ENCODE results near the gene GPC5.

The GPC5 gene

DNA sequence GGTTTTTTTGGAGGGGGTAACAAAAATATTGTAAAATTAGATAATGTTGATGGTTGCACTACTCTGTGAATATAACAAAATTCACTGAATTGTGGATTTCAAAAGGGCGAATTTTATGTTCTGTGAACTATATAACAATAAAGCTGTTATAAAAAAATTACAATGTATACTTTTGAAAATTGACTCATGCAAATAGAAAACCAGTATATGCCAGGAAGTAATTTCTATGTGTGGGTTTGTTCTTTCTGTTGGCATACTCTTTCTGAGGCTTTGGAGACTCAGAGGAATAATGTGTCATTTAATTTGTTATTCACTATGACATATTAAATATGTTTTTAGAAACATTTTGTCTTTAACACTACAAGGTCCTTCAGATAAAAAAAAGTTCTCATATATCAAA lies 310.1 kb downstream of the GPC5 start:
- Histone ChIP-seq H3K36me3 (replicated peaks; ENCODE audit: low read depth, low read length) (no peaks in the 10 kb centered on the region), H3K27ac (ENCODE audit: low read length) (no peak overlapping the region), H3K4me1 (ENCODE audit: low read length) (no peaks in the 10 kb centered on the region), H4K20me1 (ENCODE audit: insufficient read depth, low read length) (no peaks in the 10 kb centered on the region), H3K79me2 (ENCODE audit: low read length) (no peaks in the 10 kb centered on the region), H3K4me2 (ENCODE audit: low read length) (no peak overlapping the region), H2AFZ (ENCODE audit: low read depth, low read length) (no peak overlapping the region), H3K27me3 (ENCODE audit: low read depth, low read length) (no peaks in the 10 kb centered on the region), H3K9me3 (ENCODE audit: insufficient read depth, low read length) (no peaks in the 10 kb centered on the region), H3K4me3 (ENCODE audit: low read length) (no peak overlapping the region), H3K9ac (ENCODE audit: low read length) (no peak overlapping the region)
- no peak for TF ChIP-seq EZH2phosphoT487 (IDR thresholded peaks at IDR 0.05; ENCODE audit: low read depth)
- no peak for TF ChIP-seq CTCF (IDR thresholded peaks at IDR 0.05; ENCODE audit: low read depth, low read length)

- no peak overlapping the region for H2AFZ ChIP-seq (ENCODE audit: low read depth, low read length)
- H3K4me2 ChIP-seq (ENCODE audit: low read length), result no peak overlapping the region
- H3K4me3 ChIP-seq (ENCODE audit: low read length), result no peak overlapping the region
- TF ChIP-seq EZH2phosphoT487 (IDR thresholded peaks at IDR 0.05; ENCODE audit: low read depth) (no peak), CTCF (IDR thresholded peaks at IDR 0.05; ENCODE audit: low read depth, low read length) (no peak)
- no peak overlapping the region for H3K9ac ChIP-seq (ENCODE audit: low read length)
- no peaks in the 10 kb centered on the region for H3K79me2 ChIP-seq (ENCODE audit: low read length)
- no peaks in the 10 kb centered on the region for H3K4me1 ChIP-seq (ENCODE audit: low read length)
- H3K27me3 ChIP-seq (ENCODE audit: low read depth, low read length), result no peaks in the 10 kb centered on the region
- no peaks in the 10 kb centered on the region for H3K36me3 ChIP-seq (replicated peaks; ENCODE audit: low read depth, low read length)
- H4K20me1 ChIP-seq (ENCODE audit: insufficient read depth, low read length), result no peaks in the 10 kb centered on the region
- no peak overlapping the region for H3K27ac ChIP-seq (ENCODE audit: low read length)
- no peaks in the 10 kb centered on the region for H3K9me3 ChIP-seq (ENCODE audit: insufficient read depth, low read length)
Observed at GRCh38 chr13:91709180-91709579, 310.8 kb downstream of the GPC5 start.

DNA sequence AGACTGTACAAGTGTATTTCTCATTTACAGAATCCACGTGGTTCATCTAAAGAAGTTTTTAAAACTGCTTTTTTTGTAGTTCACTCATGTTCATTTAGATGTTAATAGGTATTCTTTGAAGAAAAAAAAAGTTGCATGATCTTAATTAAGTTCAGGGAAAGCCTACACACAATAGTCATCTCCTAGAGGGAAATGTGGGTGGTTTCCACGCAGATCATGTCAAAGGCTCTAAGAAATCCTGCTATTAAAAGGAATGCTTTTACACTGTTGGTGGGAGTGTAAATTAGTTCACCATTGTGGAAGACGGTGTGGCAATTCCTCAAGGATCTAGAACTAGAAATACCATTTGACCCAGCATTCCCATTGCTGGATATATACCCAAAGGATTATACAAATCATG lies 312.3 kb downstream of the GPC5 start:
- no peaks in the 10 kb centered on the region for H4K20me1 ChIP-seq (ENCODE audit: insufficient read depth, low read length)
- H3K27ac ChIP-seq (ENCODE audit: low read length), result no peak overlapping the region
- H3K9ac ChIP-seq (ENCODE audit: low read length), result no peak overlapping the region
- no peaks in the 10 kb centered on the region for H3K27me3 ChIP-seq (ENCODE audit: low read depth, low read length)
- TF ChIP-seq EZH2phosphoT487 (IDR thresholded peaks at IDR 0.05; ENCODE audit: low read depth), result no peak
- TF ChIP-seq CTCF (IDR thresholded peaks at IDR 0.05; ENCODE audit: low read depth, low read length), result no peak
- no peaks in the 10 kb centered on the region for H3K9me3 ChIP-seq (ENCODE audit: insufficient read depth, low read length)
- H3K4me3 ChIP-seq (ENCODE audit: low read length), result no peak overlapping the region
- no peaks in the 10 kb centered on the region for H3K36me3 ChIP-seq (replicated peaks; ENCODE audit: low read depth, low read length)
- no peaks in the 10 kb centered on the region for H3K79me2 ChIP-seq (ENCODE audit: low read length)
- no peaks in the 10 kb centered on the region for H3K4me1 ChIP-seq (ENCODE audit: low read length)
- no peak overlapping the region for H3K4me2 ChIP-seq (ENCODE audit: low read length)
- H2AFZ ChIP-seq (ENCODE audit: low read depth, low read length), result no peak overlapping the region

- Histone ChIP-seq H3K27me3 (ENCODE audit: low read depth, low read length) (no peaks in the 10 kb centered on the region), H3K36me3 (replicated peaks; ENCODE audit: low read depth, low read length) (no peaks in the 10 kb centered on the region), H3K9ac (ENCODE audit: low read length) (no peak overlapping the region), H3K4me1 (ENCODE audit: low read length) (no peaks in the 10 kb centered on the region), H3K4me3 (ENCODE audit: low read length) (no peak overlapping the region), H3K79me2 (ENCODE audit: low read length) (no peaks in the 10 kb centered on the region), H3K27ac (ENCODE audit: low read length) (no peak overlapping the region), H3K9me3 (ENCODE audit: insufficient read depth, low read length) (no peaks in the 10 kb centered on the region), H4K20me1 (ENCODE audit: insufficient read depth, low read length) (no peaks in the 10 kb centered on the region), H2AFZ (ENCODE audit: low read depth, low read length) (no peak overlapping the region), H3K4me2 (ENCODE audit: low read length) (no peak overlapping the region)
- no peak for TF ChIP-seq EZH2phosphoT487 (IDR thresholded peaks at IDR 0.05; ENCODE audit: low read depth)
- TF ChIP-seq CTCF (IDR thresholded peaks at IDR 0.05; ENCODE audit: low read depth, low read length), result no peak
Observed at GRCh38 chr13:91714855-91715254, 316.4 kb downstream of the GPC5 start.

Data from OCI-LY3 (cell line).